GM19043 (cell line): Measurements from ENCODE around the gene PRKCB.

Source experiments
- ATAC-seq: cut with Tn5 transposase; IDR thresholded peaks from one replicate; pipeline ENCODE4 v1.9.1; 2021; ENCODE audit warnings: low read depth; ENCODE audit not compliant: unreplicated experiment

The PRKCB gene

GRCh38 chr16:23959752-23960072 is 123.9 kb downstream of the PRKCB start:
- ATAC-seq: no peak

GRCh38 chr16:23960081-23960885 is 124.5 kb downstream of the PRKCB start:
- ATAC-seq: no peak

GRCh38 chr16:23962001-23962400 is 126.2 kb downstream of the PRKCB start:
- ATAC-seq: no peak

GRCh38 chr16:23964136-23964535 is 128.4 kb downstream of the PRKCB start:
- no peak for ATAC-seq

- no peak for ATAC-seq
Observed at GRCh38 chr16:23965137-23965733, 129.5 kb downstream of the PRKCB start.

GRCh38 chr16:23966597-23967394 is 131.0 kb downstream of the PRKCB start:
- no peak for ATAC-seq

- no peak for ATAC-seq
Observed at GRCh38 chr16:23967775-23968174, 132.0 kb downstream of the PRKCB start.

- no peak for ATAC-seq
Observed at GRCh38 chr16:23968176-23968575, 132.4 kb downstream of the PRKCB start.

GRCh38 chr16:23969468-23970297 is 133.9 kb downstream of the PRKCB start:
- ATAC-seq: no peak

GRCh38 chr16:23974223-23974622 is 138.4 kb downstream of the PRKCB start:
- no peak for ATAC-seq

- ATAC-seq: no peak
Observed at GRCh38 chr16:23975293-23975692, 139.5 kb downstream of the PRKCB start.

- no peak for ATAC-seq
Observed at GRCh38 chr16:23976091-23976490, 140.3 kb downstream of the PRKCB start.

GRCh38 chr16:23976524-23976923 is 140.7 kb downstream of the PRKCB start:
- no peak for ATAC-seq

GRCh38 chr16:23979441-23979840 is 143.7 kb downstream of the PRKCB start:
- no peak for ATAC-seq

GRCh38 chr16:23979982-23980381 is 144.2 kb downstream of the PRKCB start:
- no peak for ATAC-seq

- ATAC-seq: no peak
Observed at GRCh38 chr16:23981429-23982399, 145.9 kb downstream of the PRKCB start.

- ATAC-seq: no peak
Observed at GRCh38 chr16:23986455-23986854, 150.7 kb downstream of the PRKCB start.

GRCh38 chr16:23987443-23987842 is 151.7 kb downstream of the PRKCB start:
- peak; percentile 98 for ATAC-seq

- ATAC-seq: no peak
Observed at GRCh38 chr16:23990507-23990906, 154.7 kb downstream of the PRKCB start.

- ATAC-seq: no peak
Observed at GRCh38 chr16:23991066-23991465, 155.3 kb downstream of the PRKCB start.
